BLaER1 (cell line): ENCODE data around the gene SERPIND1.

Experiments used
- H3K27ac ChIP-seq: shearing (Covaris generic); formaldehyde crosslinking; 2 replicates; pipeline ENCODE4 v1.8.1; 2022
- H3K27me3 ChIP-seq: shearing (Covaris generic); formaldehyde crosslinking; 2 replicates; pipeline ENCODE4 v1.8.1; 2022
- H3K36me3 ChIP-seq: shearing (Covaris generic); formaldehyde crosslinking; 2 replicates; pipeline ENCODE4 v1.8.1; 2022
- H3K4me1 ChIP-seq: shearing (Covaris generic); formaldehyde crosslinking; 2 replicates; pipeline ENCODE4 v1.8.1; 2022
- H3K4me2 ChIP-seq: shearing (Covaris generic); formaldehyde crosslinking; 2 replicates; pipeline ENCODE4 v1.8.1; 2022
- H3K4me3 ChIP-seq: shearing (Covaris generic); formaldehyde crosslinking; 2 replicates; pipeline ENCODE4 v1.8.1; 2022
- H3K9ac ChIP-seq: shearing (Covaris generic); formaldehyde crosslinking; 2 replicates; pipeline ENCODE4 v1.8.1; 2022
- H3K9me3 ChIP-seq: shearing (Covaris generic); formaldehyde crosslinking; 2 replicates; pipeline ENCODE4 v1.8.1; 2022
- H4K20me1 ChIP-seq: shearing (Covaris generic); formaldehyde crosslinking; 2 replicates; pipeline ENCODE4 v1.8.1; 2022
- Cebpa-rat ChIP-seq: shearing (Covaris generic); IDR thresholded peaks from 2 replicates; pipeline ENCODE4 v1.8.1; 2022

SERPIND1 gene

DNA sequence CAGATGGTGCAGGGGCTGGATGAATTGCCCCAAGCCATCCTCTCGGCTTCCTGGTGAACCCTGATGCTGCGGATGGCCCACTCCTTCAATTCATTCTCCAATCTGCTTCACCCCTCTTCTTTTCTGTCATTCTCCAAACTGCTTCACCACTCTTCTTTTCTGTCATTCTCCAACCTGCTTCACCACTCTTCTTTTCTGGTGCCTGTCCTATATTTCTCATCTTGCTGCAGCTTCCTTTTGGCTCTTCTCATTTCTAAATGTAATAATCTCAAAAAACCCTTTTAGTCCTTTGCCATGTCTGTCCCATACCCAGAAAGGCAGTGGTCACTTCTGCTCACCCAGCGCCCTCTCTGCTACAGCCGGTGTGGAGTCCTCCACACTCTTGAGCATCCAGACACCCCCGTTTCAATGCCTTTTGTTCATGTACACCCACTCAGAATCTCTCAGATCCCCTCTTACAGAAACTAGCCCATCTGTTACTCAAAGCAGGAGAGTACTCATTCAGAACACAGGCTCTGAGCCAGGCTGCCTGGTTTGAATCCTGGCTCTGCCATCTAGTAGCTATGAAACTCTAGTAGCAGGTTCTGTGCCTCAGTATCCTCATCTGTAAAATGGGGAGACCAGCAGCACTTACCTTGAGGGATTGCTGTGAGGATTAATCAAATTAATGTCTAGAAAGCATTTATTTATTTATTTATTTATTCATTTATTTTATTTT, 14.9 kb downstream of the SERPIND1 start:
- no peak for TF ChIP-seq Cebpa-rat
- Histone ChIP-seq H3K4me2 (peak overlapping the region; percentile 92), H3K4me1 (peaks cover 64% of the 10 kb centered on the region), H3K27me3 (no peaks in the 10 kb centered on the region), H3K4me3 (peak overlapping the region; percentile 14; the same call in 1 of the 2 replicates), H3K27ac (peak overlapping the region; percentile 62), H3K9me3 (no peaks in the 10 kb centered on the region), H3K9ac (peak overlapping the region; percentile 61), H4K20me1 (peaks cover 42% of the 10 kb centered on the region), H3K36me3 (peaks cover 46% of the 10 kb centered on the region)

DNA sequence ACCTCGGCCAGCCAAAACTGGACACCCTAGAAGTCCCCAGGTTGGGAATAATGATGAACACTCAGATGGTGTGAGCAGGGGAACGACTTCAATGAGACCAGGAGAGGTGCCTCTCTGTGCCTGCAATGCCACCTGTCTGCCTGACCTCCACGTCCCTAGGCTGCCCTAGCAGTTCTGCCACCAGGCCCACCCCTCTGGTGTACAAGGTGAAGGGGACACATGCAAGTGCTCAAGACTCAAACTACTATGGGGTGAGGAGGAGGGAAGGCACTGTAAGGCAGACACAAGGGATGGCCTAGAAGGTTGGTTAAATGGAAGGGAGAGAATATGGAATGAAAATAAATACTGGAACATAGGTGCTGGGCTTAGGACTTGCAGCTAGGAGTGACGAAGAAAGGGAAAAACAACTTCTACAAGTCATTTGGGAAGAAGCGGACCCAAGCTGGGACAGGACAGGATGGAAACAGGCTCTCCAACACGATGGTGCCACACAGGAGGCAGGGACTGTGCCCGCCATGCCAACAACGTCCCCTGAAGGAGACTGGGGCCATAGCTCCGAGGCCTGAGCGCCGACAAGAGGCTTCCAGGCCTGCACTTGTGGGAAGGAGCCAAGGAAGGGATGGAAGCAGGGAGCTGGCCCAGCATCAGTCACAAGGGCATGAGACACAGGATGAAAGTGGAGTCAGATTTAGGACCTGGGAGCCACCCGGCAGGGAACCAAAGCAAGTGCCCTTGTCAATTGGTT, 18.5 kb downstream of the SERPIND1 start:
- H3K4me3 ChIP-seq, result no peak overlapping the region
- peaks cover 17% of the 10 kb centered on the region for H4K20me1 ChIP-seq
- no peaks in the 10 kb centered on the region for H3K27me3 ChIP-seq
- no peak overlapping the region for H3K9ac ChIP-seq
- no peaks in the 10 kb centered on the region for H3K9me3 ChIP-seq
- H3K4me1 ChIP-seq, result peaks cover 39% of the 10 kb centered on the region
- peaks cover 65% of the 10 kb centered on the region for H3K36me3 ChIP-seq
- H3K4me2 ChIP-seq, result no peak overlapping the region
- TF ChIP-seq Cebpa-rat, result no peak
- H3K27ac ChIP-seq, result no peak overlapping the region

DNA sequence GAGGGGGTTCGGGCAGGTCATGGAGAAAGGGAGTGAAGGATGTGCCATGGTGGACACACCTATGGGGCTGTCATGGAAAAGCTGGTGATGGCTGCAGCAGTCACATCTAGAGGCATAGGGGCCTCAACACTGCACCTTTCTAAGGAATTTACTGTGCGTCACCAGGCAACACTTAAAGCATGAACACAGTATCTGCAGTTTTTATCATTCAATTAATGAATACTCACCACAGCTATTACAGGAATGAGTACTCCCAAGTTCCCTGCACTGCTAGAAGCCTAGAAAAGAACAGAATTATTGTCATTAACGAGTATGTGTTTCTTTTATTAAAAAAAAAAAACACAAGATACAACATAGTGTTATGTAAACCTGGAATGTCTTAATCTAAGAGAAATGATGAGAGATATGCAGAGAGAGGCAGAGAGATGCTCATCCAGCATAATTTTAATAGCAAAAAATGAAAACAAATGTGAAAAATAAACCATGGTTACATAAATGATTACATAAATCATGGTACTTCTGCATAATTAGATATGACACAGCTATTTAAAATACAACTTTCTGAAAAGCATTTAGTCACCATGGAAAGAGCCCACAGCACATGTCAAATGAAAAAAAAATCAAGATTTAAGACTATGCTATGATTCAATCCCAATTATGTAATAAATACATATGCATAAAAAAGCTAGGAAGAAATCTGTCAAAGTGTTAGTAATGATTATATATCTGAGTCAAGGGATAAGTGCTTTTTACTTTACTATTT, 19.2 kb downstream of the SERPIND1 start:
- Histone ChIP-seq H3K27ac (no peak overlapping the region), H3K4me1 (peaks cover 31% of the 10 kb centered on the region), H4K20me1 (peaks cover 9% of the 10 kb centered on the region), H3K9me3 (no peaks in the 10 kb centered on the region), H3K27me3 (no peaks in the 10 kb centered on the region), H3K9ac (no peak overlapping the region), H3K4me3 (no peak overlapping the region), H3K4me2 (no peak overlapping the region), H3K36me3 (peaks cover 66% of the 10 kb centered on the region)
- no peak for TF ChIP-seq Cebpa-rat

DNA sequence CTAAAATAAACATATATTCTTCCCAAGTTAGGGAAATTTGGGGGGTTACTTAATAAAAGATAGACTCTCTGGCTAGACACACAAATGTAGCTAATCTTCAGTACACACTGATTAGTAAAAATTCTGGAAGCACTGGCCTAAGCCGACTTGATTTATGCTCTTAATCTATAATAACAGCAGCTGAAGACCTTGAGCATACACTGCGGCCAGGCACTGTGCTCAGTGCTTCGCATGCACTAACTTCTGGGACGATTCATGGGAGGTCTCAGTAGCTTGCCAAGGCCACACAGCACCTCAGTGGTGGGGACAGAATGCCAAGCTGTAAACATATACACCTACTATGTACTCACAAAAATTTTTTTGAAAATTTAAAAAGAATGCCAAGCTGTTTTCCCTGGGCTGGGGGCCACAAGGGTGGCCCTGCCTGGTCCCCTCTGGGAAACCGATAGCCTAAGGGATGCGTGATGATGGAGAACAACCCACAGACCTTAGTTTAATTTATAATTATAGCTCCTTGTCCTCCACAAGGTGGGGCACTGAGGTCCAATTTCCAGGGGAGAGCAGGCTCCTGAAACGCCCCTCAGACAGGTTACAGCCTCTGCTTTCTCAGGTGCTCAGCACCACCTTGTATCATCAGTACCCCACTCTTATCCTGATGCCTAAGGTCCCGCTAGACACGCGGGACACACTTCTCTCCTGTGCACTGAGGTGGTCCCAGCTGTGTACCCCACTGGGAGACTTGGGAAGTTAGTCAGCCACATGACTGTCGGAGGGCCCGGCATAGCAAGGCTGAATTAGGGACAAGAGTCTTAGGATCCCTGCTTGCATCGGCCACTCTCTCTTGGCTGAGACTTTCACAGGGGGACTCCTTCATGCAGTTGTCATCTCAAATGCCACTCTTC, 20.1 kb downstream of the SERPIND1 start:
- Histone ChIP-seq H3K4me3 (no peak overlapping the region), H3K4me1 (peaks cover 23% of the 10 kb centered on the region), H3K27ac (no peak overlapping the region), H3K9ac (no peak overlapping the region), H3K27me3 (no peaks in the 10 kb centered on the region), H3K9me3 (no peaks in the 10 kb centered on the region), H4K20me1 (0 out of 2 replicates have a peak, but pooled peaks cover under 1% of the 10 kb centered on the region), H3K36me3 (peaks cover 74% of the 10 kb centered on the region), H3K4me2 (no peak overlapping the region)
- TF ChIP-seq Cebpa-rat, result no peak

DNA sequence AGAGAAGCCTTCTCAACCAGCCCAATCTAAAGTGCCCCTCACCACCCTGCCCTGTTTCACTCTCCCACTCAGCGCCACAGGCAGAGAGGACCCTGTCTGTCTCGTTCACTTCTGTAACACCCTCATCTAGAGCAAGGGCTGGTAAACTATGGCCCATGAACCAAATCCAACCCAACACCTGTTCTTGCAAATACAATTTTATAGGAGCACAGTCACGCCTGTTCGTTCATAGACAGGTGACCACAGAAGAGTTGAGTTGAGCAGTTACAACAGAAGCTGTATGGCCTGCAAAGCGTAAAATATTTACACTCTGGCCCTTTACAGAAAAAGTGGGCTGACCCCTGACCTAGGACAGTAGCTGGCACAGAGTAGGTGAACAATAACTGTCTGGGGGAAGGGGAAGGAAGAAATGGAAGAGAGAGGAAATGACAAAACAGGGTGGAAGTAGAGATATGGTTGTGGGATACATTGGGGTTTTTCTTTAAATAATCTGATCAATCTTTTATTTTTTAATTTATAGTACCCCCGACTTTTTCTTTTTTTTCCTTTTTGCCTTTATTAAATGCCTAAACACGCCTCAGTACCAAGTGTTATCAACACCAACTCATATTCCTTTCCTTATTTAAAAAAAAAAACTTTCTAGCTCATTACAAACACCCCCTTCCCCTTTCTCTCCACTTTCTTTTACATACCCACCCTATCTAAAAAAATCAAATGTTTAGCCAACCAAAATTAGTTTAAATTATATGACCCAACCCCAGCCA, 20.9 kb downstream of the SERPIND1 start:
- Histone ChIP-seq H4K20me1 (no peaks in the 10 kb centered on the region), H3K4me2 (no peak overlapping the region), H3K27me3 (no peaks in the 10 kb centered on the region), H3K4me3 (no peak overlapping the region), H3K9me3 (no peaks in the 10 kb centered on the region), H3K27ac (no peak overlapping the region), H3K4me1 (peaks cover 14% of the 10 kb centered on the region), H3K36me3 (peaks cover 83% of the 10 kb centered on the region), H3K9ac (no peak overlapping the region)
- no peak for TF ChIP-seq Cebpa-rat

DNA sequence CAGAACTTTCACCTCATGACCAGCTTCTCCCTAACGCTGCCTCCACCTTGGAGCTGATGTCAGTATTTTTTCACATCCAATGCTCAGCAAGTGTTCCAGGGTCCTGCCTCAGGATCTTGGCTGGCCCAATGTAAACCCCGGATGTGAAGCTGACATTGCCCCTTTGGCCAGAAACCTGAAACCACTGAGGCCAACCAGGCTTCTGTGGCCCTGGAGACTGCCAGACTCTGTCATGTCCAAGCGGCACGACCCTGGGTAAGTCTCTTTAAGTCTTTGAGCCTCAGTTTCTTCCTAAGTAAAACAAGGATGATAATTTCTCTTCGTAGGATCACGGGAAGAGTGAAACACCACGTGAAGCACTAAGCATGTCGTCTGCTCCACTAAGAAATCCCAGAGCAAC, 22.8 kb downstream of the SERPIND1 start:
- no peaks in the 10 kb centered on the region for H3K27me3 ChIP-seq
- H3K9ac ChIP-seq, result no peak overlapping the region
- peaks cover 90% of the 10 kb centered on the region for H3K36me3 ChIP-seq
- H4K20me1 ChIP-seq, result no peaks in the 10 kb centered on the region
- no peaks in the 10 kb centered on the region for H3K9me3 ChIP-seq
- H3K4me2 ChIP-seq, result no peak overlapping the region
- no peak overlapping the region for H3K27ac ChIP-seq
- TF ChIP-seq Cebpa-rat, result no peak
- H3K4me3 ChIP-seq, result no peak overlapping the region
- H3K4me1 ChIP-seq, result 0 out of 2 replicates have a peak, but pooled peaks cover 6% of the 10 kb centered on the region

DNA sequence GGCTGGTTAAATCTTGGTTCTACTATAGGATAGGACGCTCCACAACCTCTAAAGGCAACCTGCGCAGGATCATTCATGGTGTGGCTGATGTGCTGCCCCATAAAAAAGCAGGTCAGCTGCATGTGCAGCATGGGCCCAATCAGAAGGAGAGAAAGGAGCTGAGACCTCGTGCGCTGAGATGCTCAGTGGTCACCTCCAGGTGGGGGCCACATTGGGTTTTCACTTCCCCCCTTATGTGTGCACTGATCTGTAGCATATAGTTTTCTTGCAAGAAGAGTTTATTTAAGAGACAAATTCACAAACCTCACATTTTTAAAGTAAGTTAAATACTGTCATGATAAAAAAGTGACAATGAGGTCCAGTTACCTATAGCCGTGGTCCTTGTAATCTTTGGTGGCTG, 24.3 kb downstream of the SERPIND1 start:
- Histone ChIP-seq H3K9me3 (no peaks in the 10 kb centered on the region), H4K20me1 (no peaks in the 10 kb centered on the region), H3K27me3 (no peaks in the 10 kb centered on the region), H3K36me3 (peaks cover 90% of the 10 kb centered on the region), H3K4me1 (0 out of 2 replicates have a peak, but pooled peaks cover 6% of the 10 kb centered on the region), H3K4me3 (no peak overlapping the region), H3K9ac (no peak overlapping the region), H3K27ac (no peak overlapping the region), H3K4me2 (no peak overlapping the region)
- no peak for TF ChIP-seq Cebpa-rat

DNA sequence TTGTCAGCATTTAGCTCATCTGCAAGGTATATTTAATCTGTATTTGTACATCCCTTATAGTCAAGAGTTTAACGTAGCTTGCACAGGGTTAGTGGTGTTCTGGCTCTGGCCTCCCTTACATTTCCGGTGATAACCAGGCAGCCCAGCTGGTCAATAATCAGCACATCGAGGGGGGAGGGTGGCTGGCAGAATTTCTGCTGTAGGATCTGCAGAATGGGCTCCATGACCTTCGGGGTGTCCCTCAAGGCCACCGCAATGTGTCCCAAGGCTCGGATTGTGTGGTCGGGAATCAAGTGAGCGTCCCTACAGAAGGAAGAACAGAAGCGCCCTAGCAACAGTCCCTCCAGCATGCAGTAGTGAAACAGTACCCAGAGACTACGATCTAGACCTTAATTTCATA, 25.1 kb downstream of the SERPIND1 start:
- Histone ChIP-seq H3K27me3 (no peaks in the 10 kb centered on the region), H3K36me3 (peaks cover 94% of the 10 kb centered on the region), H3K27ac (no peak overlapping the region), H3K9me3 (no peaks in the 10 kb centered on the region), H3K4me1 (0 out of 2 replicates have a peak, but pooled peaks cover 6% of the 10 kb centered on the region), H3K9ac (no peak overlapping the region), H3K4me3 (no peak overlapping the region), H4K20me1 (0 out of 2 replicates have a peak, but pooled peaks cover 1% of the 10 kb centered on the region), H3K4me2 (no peak overlapping the region)
- TF ChIP-seq Cebpa-rat, result no peak
